CD4-positive, alpha-beta T cell treated with Interleukin-21 for 1 hour (primary cell): Measurements from ENCODE around the gene ZNF552.
"Not testable (repeated sequence)": the region's sequence is repeated elsewhere in the genome, so short reads cannot be mapped to it uniquely, and the experiment has no call there.

ENCODE experiments used
- DNase-seq: peaks from one replicate; pipeline ENCODE4 v3.0.0-alpha.2; 2020

ZNF552 gene

GRCh38 chr19:57817976-57818375, 3.3 kb upstream of the ZNF552 start:
- no peak for DNase-seq

DNA sequence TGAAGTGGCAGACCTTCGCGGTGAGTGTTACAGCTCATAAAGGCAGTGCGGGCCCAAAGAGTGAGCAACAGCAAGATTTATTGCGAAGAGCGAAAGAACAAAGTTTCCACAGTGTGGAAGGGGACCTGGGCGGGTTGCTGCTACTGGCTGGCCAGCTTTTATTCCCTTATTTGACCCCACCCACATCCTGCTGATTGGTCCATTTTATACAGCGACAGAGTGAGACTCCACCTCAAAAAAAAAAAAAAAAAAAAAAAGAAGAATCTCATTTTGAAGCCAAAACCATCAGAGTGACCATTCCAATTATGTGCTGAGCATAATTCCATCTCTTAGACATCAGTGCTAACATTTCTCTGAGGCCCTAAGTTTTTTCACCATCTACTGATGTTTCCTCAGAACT, 1.9 kb upstream of the ZNF552 start:
- DNase-seq = no peak

- DNase-seq = no peak
Observed at GRCh38 chr19:57815247-57816075, 748 bp upstream of the ZNF552 start.

- no peak for DNase-seq
Observed at GRCh38 chr19:57813919-57814504, 701 bp downstream of the ZNF552 start.

GRCh38 chr19:57812975-57813820, 1.5 kb downstream of the ZNF552 start:
- not testable (repeated sequence) for DNase-seq

GRCh38 chr19:57812226-57812625, 2.5 kb downstream of the ZNF552 start:
- DNase-seq = no peak

DNA sequence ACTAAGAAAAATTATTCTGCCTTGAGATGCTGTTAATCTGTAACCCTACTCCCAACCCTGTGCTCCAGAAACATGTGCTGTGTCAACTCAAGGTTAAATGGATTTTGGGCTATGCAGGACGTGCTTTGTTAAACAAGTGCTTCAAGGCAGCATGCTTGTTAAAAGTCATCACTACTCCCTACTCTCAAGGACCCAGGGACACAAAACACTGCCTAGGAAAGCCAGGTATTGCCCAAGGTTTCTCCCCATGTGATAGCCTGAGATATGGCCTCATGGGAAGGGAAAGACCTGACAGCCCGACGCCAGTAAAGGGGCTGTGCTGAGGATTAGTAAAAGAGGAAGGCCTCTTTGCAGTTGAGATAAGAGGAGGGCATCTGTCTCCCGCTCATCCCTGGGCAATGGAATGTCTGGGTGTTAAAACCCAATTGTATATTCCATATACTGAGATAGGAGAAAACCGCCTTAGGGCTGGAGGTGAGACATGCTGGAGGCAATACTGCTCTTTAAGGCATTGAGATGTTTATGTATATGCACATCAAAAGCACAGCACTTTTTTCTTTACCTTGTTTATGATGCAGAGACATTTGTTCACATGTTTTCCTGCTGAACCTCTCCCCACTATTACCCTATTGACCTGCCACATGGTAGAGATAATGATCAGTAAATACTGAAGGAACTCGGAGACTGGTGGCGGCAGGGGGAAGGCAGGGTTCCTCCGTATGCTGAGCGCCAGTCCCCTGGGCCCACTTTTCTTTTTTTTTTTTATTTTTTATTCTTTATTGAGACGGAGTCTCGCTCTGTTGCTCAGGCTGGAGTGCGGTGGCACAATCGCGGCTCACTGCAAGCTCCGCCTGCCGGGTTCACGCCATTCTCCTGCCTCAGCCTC, 4.1 kb downstream of the ZNF552 start:
- DNase-seq = not testable (repeated sequence)

- DNase-seq = no peak
Observed at GRCh38 chr19:57807541-57807940, 7.2 kb downstream of the ZNF552 start.

GRCh38 chr19:57803594-57804325, 11.0 kb downstream of the ZNF552 start:
- no peak for DNase-seq

- no peak for DNase-seq
Observed at GRCh38 chr19:57803265-57803593, 11.5 kb downstream of the ZNF552 start.

- no peak for DNase-seq
Observed at GRCh38 chr19:57802269-57802668, 12.4 kb downstream of the ZNF552 start.

DNA sequence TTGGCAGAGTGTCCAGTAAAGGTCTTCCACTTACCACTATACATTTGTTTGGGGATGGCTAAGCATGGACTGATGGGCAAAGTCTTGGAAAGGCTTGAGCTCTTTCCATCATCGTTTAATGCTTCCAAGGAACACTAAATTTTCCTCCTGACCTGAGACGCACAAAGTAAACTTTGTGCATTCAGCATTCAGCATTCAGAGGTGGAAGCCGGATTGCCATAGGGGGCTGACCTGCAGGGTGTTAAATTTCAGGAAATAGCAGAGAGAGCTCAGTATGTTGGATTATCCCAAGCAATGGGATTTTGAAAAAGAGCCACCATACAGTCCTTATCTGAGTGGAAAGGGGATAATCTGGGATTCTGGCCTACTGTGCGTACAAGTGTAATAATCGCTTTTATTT, 14.0 kb downstream of the ZNF552 start:
- no peak for DNase-seq

DNA sequence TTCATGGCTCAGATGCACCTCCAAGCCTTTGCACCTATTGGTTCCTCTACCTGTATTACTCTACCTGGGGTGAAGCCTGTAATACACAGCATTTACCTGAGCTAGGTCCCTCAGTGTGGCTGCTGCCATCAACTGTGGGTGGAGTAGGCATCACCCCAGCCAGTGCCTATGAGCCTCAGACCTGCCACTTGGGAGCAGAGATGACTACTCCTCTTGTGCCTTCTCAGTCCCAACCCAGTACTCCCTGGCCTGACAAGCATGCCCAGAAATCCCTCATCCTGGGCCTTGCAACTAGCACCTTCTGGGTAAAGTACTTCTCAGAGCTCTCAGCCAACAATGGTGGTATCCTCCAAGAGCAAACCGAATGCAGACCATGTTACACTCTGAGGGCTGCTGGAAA, 18.1 kb downstream of the ZNF552 start:
- not testable (repeated sequence) for DNase-seq

GRCh38 chr19:57789288-57789687, 25.4 kb downstream of the ZNF552 start:
- DNase-seq = no peak

- DNase-seq = no peak
Observed at GRCh38 chr19:57788114-57788692, 26.5 kb downstream of the ZNF552 start.

- no peak for DNase-seq
Observed at GRCh38 chr19:57786906-57787305, 27.8 kb downstream of the ZNF552 start.

GRCh38 chr19:57786286-57786685, 28.4 kb downstream of the ZNF552 start:
- DNase-seq = no peak

GRCh38 chr19:57779220-57779845, 35.4 kb downstream of the ZNF552 start:
- no peak for DNase-seq

- no peak for DNase-seq
Observed at GRCh38 chr19:57778336-57778735, 36.4 kb downstream of the ZNF552 start.

GRCh38 chr19:57776764-57777296, 37.9 kb downstream of the ZNF552 start:
- no peak for DNase-seq

DNA sequence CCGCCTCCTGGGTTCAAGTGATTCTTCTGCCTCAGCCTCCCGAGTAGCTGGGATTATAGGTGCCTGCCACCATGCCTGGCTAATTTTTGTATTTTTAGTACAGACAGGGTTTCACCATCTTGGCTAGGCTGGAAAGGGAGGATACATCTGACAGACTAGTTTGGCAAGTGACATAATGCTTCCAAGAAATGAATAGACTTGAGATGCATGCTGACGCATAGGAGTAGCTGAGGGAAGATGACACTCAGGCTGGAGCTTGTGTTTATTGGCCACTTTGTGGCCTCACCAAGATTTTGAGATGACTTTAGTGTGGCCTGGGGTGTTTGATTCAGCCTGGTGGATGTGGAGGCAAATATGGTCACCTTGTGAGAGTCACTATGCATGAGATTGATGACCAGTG, 41.2 kb downstream of the ZNF552 start:
- no peak for DNase-seq
